Parathyroid adenoma (tissue), 2 donors: ENCODE data around the gene BMP5.

ENCODE experiments used
- H2AFZ ChIP-seq: fragments of 300-600 bp; sonication (generic); one replicate; pipeline ENCODE4 v1.7.0; 2017; ENCODE audit warnings: antibody characterized with exemption, mild to moderate bottlenecking
- H3K27ac ChIP-seq: fragments of 300-600 bp; sonication (generic); one replicate; pipeline ENCODE4 v1.7.0; 2017
- H3K27me3 ChIP-seq: fragments of 300-600 bp; sonication (generic); one replicate; pipeline ENCODE4 v1.7.0; 2017; ENCODE audit warnings: low read length; ENCODE audit not compliant: control insufficient read depth, insufficient read depth
- H3K36me3 ChIP-seq: fragments of 300-600 bp; sonication (generic); one replicate; pipeline ENCODE4 v1.7.0; 2017; ENCODE audit warnings: low read length; ENCODE audit not compliant: control insufficient read depth, insufficient read depth
- H3K4me1 ChIP-seq: fragments of 300-600 bp; sonication (generic); one replicate; pipeline ENCODE4 v1.7.0; 2017; ENCODE audit warnings: control low read depth
- H3K4me2 ChIP-seq: fragments of 300-600 bp; sonication (generic); one replicate; pipeline ENCODE4 v1.7.0; 2017; ENCODE audit warnings: low read length
- H3K4me3 ChIP-seq: fragments of 300-600 bp; sonication (generic); one replicate; pipeline ENCODE4 v1.7.0; 2017; ENCODE audit warnings: low read depth, low read length
- H3K79me2 ChIP-seq: fragments of 300-600 bp; sonication (generic); one replicate; pipeline ENCODE4 v1.7.0; 2017; ENCODE audit warnings: control low read depth
- H3K9ac ChIP-seq: fragments of 300-600 bp; sonication (generic); one replicate; pipeline ENCODE4 v1.7.0; 2017; ENCODE audit warnings: mild to moderate bottlenecking
- H3K9me3 ChIP-seq: fragments of 300-600 bp; sonication (generic); one replicate; pipeline ENCODE4 v1.7.0; 2017; ENCODE audit warnings: low read length; ENCODE audit not compliant: control insufficient read depth
- TF ChIP-seq, protein P1 (sequence below): fragments of 300-600 bp; sonication (generic); IDR thresholded peaks from one replicate; pipeline ENCODE4 v1.7.0; 2017; ENCODE audit warnings: antibody characterized with exemption, mild to moderate bottlenecking
- donor health status: primary hyperparathyroidism.

BMP5 gene

DNA sequence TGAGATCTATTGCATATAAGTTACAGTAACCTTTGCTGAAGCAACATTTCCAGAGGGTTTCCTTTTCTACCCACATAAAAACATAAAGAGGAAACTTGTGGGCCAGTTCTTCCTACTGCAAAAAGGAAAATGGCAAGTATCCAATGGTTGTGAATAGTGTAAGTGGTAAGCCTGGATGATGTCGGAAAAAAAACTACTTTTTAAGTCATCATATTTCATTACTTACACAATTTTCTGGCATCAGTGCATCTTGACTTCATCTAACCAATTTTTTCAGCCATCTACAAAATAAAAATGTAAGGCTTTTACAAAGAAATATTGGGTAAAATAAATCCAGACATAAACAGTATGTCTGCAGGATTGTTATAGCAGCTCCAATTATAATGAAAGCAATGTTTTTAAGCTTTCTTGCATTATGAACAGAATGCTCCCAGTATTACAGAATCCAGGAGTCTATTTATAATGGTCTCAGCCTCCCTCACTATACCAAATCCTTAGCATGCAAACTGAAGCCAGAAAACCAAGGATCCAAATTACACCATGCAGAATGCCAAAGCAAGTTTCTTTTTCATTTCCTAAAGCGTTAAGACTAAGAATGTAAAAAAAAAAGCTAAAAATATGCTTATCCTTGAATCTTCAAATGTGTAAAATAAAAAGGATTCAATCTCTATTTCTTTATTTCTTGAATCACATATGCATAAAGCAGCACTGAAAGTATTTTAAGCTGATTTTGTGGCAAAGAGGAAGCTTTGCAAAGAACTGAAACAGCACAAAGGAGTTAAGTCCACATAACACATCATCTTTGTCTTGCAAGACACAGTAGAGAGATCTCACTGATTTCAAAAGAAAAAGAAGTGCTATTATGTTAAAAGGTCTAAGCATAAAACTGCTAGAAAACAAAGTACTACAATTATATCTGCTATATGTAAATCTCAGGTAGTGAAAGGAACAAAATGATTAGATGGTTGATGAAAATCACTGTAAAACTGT lies 169.6 kb downstream of the BMP5 start:
- H3K4me3 ChIP-seq = no peak overlapping the region
- no peak overlapping the region for H3K9ac ChIP-seq
- no peaks in the 10 kb centered on the region for H3K9me3 ChIP-seq
- no peak overlapping the region for H2AFZ ChIP-seq
- no peaks in the 10 kb centered on the region for H3K79me2 ChIP-seq
- TF ChIP-seq, protein P1, sequence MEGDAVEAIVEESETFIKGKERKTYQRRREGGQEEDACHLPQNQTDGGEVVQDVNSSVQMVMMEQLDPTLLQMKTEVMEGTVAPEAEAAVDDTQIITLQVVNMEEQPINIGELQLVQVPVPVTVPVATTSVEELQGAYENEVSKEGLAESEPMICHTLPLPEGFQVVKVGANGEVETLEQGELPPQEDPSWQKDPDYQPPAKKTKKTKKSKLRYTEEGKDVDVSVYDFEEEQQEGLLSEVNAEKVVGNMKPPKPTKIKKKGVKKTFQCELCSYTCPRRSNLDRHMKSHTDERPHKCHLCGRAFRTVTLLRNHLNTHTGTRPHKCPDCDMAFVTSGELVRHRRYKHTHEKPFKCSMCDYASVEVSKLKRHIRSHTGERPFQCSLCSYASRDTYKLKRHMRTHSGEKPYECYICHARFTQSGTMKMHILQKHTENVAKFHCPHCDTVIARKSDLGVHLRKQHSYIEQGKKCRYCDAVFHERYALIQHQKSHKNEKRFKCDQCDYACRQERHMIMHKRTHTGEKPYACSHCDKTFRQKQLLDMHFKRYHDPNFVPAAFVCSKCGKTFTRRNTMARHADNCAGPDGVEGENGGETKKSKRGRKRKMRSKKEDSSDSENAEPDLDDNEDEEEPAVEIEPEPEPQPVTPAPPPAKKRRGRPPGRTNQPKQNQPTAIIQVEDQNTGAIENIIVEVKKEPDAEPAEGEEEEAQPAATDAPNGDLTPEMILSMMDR = no peak
- H3K27ac ChIP-seq = no peak overlapping the region
- no peaks in the 10 kb centered on the region for H3K4me1 ChIP-seq
- H3K27me3 ChIP-seq = no peaks in the 10 kb centered on the region
- H3K4me2 ChIP-seq = no peak overlapping the region
- no peaks in the 10 kb centered on the region for H3K36me3 ChIP-seq

DNA sequence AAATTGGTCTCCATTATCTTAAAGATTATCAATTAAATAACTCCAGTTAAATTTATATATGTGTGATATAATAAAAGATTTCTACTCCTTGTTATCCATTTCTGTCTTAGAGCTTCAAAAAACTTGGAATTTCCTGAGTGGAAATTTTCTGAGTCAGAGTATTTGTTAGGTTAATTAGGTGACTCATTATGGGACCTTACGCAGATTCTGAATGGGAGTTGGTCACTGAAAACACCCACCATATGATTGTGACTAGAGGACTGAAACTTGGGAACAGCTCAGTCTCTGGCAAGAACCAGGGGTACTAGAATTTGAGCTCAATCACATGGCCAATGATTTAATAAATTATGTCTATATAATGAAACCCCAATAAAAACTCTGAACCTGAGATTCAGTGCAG lies 171.0 kb downstream of the BMP5 start:
- no peaks in the 10 kb centered on the region for H3K36me3 ChIP-seq

More for the DNA sequence above, 171.0 kb downstream of the BMP5 start:
- Histone ChIP-seq H2AFZ (no peak overlapping the region), H3K27ac (no peak overlapping the region), H3K79me2 (no peaks in the 10 kb centered on the region), H3K4me1 (no peaks in the 10 kb centered on the region), H3K4me3 (no peak overlapping the region), H3K27me3 (no peaks in the 10 kb centered on the region), H3K9ac (no peak overlapping the region), H3K9me3 (no peaks in the 10 kb centered on the region), H3K4me2 (no peak overlapping the region)
- TF ChIP-seq, protein P1 = no peak
